Naive thymus-derived CD4-positive, alpha-beta T cell (primary cell): ENCODE results near the gene SCN2B. TPM values are rescaled to one million over a fixed set of nuclear protein-coding genes. Genes with fewer than 3 reads are reported as not detected.
"Not testable (repeated sequence)": the region's sequence is repeated elsewhere in the genome, so short reads cannot be mapped to it uniquely, and the experiment has no call there.

ENCODE experiments used
- ATAC-seq: fragments of 150-1000 bp; cut with Tn5 transposase; 2 replicates; pipeline ENCODE4 v1.10.0; 2021; ENCODE audit warnings: mild to moderate bottlenecking, moderate library complexity
- CTCF ChIA-PET: fragments of 350-600 bp; sonication (Branson Sonifier 250); formaldehyde crosslinking; loops from one replicate; lab custom pipeline; 2021; ENCODE audit warnings: antibody characterized with exemption; lab: Charles Lee
- POLR2A ChIA-PET: fragments of 350-600 bp; sonication (Branson Sonifier 250); formaldehyde crosslinking; loops from one replicate; lab custom pipeline; 2021; ENCODE audit warnings: antibody characterized with exemption, inconsistent platforms; lab: Charles Lee
- DNase-seq, 9 donors: peaks; one replicate each; pipeline versions ENCODE4 v3.0.0 to v3.0.0-alpha.2; 2020 to 2022; ENCODE audit warnings: mixed read lengths in 1 of 9
- H3K27ac ChIP-seq: one replicate; pipeline ENCODE4 v1.7.0; 2013; ENCODE audit warnings: mild to moderate bottlenecking, low read depth, low read length, moderate library complexity
- H3K27me3 ChIP-seq, 2 donors: one replicate each; pipeline ENCODE4 v1.7.0; 2013; ENCODE audit warnings: low read length in 2 of 2, mild to moderate bottlenecking in 2 of 2, moderate library complexity in 2 of 2; ENCODE audit not compliant: control insufficient read depth in 2 of 2, insufficient read depth in 2 of 2
- H3K36me3 ChIP-seq, 3 experiments: 1 replicate in 2 of 3; 2 replicates in 1 of 3; pipeline ENCODE4 v1.7.0; 2013; ENCODE audit warnings: low read length in 3 of 3, mild to moderate bottlenecking in 3 of 3, moderate library complexity in 1 of 3; ENCODE audit not compliant: insufficient read depth in 3 of 3, control insufficient read depth in 2 of 3
- H3K4me1 ChIP-seq, 2 donors: one replicate each; pipeline ENCODE4 v1.7.0; 2013; ENCODE audit warnings: low read length in 2 of 2, mild to moderate bottlenecking in 2 of 2, moderate library complexity in 1 of 2; ENCODE audit not compliant: control insufficient read depth in 2 of 2, insufficient read depth in 2 of 2
- H3K4me3 ChIP-seq: 2 replicates; pipeline ENCODE4 v1.7.0; 2013; ENCODE audit warnings: mild to moderate bottlenecking, low read length
- H3K9me3 ChIP-seq, 3 experiments: 1 replicate in 2 of 3; 2 replicates in 1 of 3; pipeline ENCODE4 v1.7.0; 2013; ENCODE audit warnings: low read length in 3 of 3; ENCODE audit not compliant: control insufficient read depth in 2 of 3
- H3K27ac Mint-ChIP-seq, 9 donors: one replicate each; pipeline ENCODE4 v1.8.0; 2020 to 2022; ENCODE audit warnings: mixed read lengths in 9 of 9, mild to moderate bottlenecking in 8 of 9, moderate library complexity in 5 of 9, inconsistent platforms in 2 of 9
- H3K27me3 Mint-ChIP-seq, 5 donors: one replicate each; pipeline ENCODE4 v1.8.0; 2021 to 2022; ENCODE audit warnings: mixed read lengths in 5 of 5, mild to moderate bottlenecking in 1 of 5
- H3K36me3 Mint-ChIP-seq, 5 donors: one replicate each; pipeline ENCODE4 v1.8.0; 2020 to 2022; ENCODE audit warnings: mixed read lengths in 5 of 5, mild to moderate bottlenecking in 3 of 5, inconsistent platforms in 1 of 5
- H3K4me1 Mint-ChIP-seq, 7 donors: one replicate each; pipeline ENCODE4 v1.8.0; 2020 to 2022; ENCODE audit warnings: mixed read lengths in 7 of 7, mild to moderate bottlenecking in 3 of 7, inconsistent platforms in 1 of 7
- H3K4me3 Mint-ChIP-seq, 10 donors: one replicate each; pipeline ENCODE4 v1.8.0; 2020 to 2022; ENCODE audit warnings: mild to moderate bottlenecking in 10 of 10, mixed read lengths in 10 of 10, moderate library complexity in 6 of 10, inconsistent platforms in 2 of 10
- H3K9me3 Mint-ChIP-seq, 11 donors: one replicate each; pipeline ENCODE4 v1.8.0; 2020 to 2022; ENCODE audit warnings: mixed read lengths in 11 of 11, mild to moderate bottlenecking in 4 of 11, inconsistent platforms in 1 of 11, moderate library complexity in 1 of 11
- intact Hi-C, 2 donors: fragments of 100-400 bp; cut with micrococcal nuclease; formaldehyde crosslinking; loops; one replicate each; pipeline ENCODE4 v1.15.1; 2023
- polyA plus RNA-seq, 2 donors: library from polyadenylated mRNA; unstranded; fragments of 300-500 nt; fragmentation: Illumina TruSeq; gene quantifications; one replicate each; pipeline ENCODE4 v1.2.3, GENCODE V29; 2021
- total RNA-seq, 6 experiments: library from RNA in 5 of 6; stranded (reverse) in 5 of 6; gene quantifications; 1 replicate in 5 of 6; 2 replicates in 1 of 6; pipeline ENCODE4 v1.2.3 and lab custom pipeline; 2021 to 2026

The SCN2B gene
- total and polyA plus RNA-seq, 7 experiments from 2014 or later = not detected

DNA sequence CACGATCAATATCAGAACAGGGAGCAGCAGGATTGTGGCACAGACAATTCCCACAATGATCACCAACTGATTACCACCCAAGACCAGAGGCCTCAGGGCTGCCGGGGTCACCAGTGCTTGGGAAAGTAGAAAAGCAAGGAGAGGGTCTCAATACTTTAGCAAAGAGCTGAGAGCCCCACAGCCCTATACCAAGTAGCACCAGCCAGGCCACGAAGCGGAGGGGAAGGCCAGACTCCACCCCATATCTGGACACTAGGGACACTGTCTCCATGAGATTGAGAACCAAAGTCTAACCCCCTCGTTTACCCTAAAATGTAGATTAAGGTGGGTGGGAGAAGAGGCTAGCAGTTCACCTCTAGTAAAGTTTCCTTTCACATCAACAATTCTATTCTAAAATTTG, 24.1 kb upstream of the SCN2B start:
- Mint-ChIP-seq H3K27ac (peak overlapping the region in 2 of 9 donors; percentile 44 to 65), H3K4me3 (peak overlapping the region in 1 of 10 donors; percentile 8), H3K36me3 (peaks cover 0 to 27% (median 8%) of the 10 kb centered on the region in 5 donors), H3K27me3 (no peaks in the 10 kb centered on the region), H3K4me1 (peaks cover 5 to 19% (median 11%) of the 10 kb centered on the region in 7 donors), H3K9me3 (no peaks in the 10 kb centered on the region)
- no peaks in the 10 kb centered on the region for H3K9me3 ChIP-seq
- H3K4me3 ChIP-seq = no peak overlapping the region
- peak overlapping the region; percentile 27 for H3K27ac ChIP-seq
- H3K27me3 ChIP-seq = no peaks in the 10 kb centered on the region
- intact Hi-C loops = loop anchor here in 1 of 2 donors (2.0 to 5.0 kb wide), 2 partner anchors 52 to 197 kb away; partner anchors contain the start of gene MPZL3
- DNase-seq (no peak), ATAC-seq (no peak)
- ChIA-PET CTCF (interaction anchor here (0.6 to 3.8 kb wide), 4 partner anchors 8 to 91 kb away, joined by 3 to 56 read pairs (median 17); no protein-coding TSS in a partner anchor), POLR2A (no interaction called here)
- H3K36me3 ChIP-seq = peaks cover 0 to 42% (median 9%) of the 10 kb centered on the region in 3 experiments
- H3K4me1 ChIP-seq = peaks cover 31 to 55% of the 10 kb centered on the region in 2 donors

DNA sequence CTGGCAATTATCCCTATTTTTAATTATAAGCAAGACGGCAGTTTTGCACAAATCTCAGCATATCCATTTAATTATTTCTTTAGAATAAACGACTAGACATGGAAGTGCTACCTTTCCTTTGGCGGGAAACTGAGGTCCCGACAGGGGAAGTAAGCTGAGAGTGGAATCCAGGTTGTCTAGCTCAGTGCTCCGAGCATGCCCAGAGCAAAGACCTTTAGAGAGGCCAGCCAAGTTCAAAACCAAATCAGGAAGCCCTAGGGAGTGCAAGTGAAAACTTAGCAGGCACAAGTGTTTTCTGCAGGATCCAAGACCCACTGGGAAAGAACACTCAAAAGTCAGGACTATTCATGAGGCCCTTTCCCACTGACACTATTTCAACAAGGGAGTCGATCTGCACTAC, 22.7 kb upstream of the SCN2B start:
- no peak for ATAC-seq
- peaks cover 0 to 56% (median 9%) of the 10 kb centered on the region in 3 experiments for H3K36me3 ChIP-seq
- H3K4me1 ChIP-seq = peaks cover 28 to 54% of the 10 kb centered on the region in 2 donors
- peaks cover 5 to 14% (median 11%) of the 10 kb centered on the region in 7 donors for H3K4me1 Mint-ChIP-seq
- peaks cover 0 to 37% (median 7%) of the 10 kb centered on the region in 5 donors for H3K36me3 Mint-ChIP-seq
- peak overlapping the region; percentile 10 for H3K27ac ChIP-seq
- CTCF ChIA-PET = interaction anchor here (0.6 to 3.8 kb wide), 38 partner anchors 10 to 166 kb away, joined by 3 to 56 read pairs (median 6); partner anchors contain the start of genes CD3D, CD3E, JAML and MPZL2
- H3K4me3 Mint-ChIP-seq = peak overlapping the region in 3 of 10 donors; percentile 12 to 53 (median 45)
- DNase-seq = no peak
- no peaks in the 10 kb centered on the region for H3K9me3 Mint-ChIP-seq
- H3K27me3 Mint-ChIP-seq = no peaks in the 10 kb centered on the region
- H3K27ac Mint-ChIP-seq = peak overlapping the region in 8 of 9 donors; percentile 16 to 84 (median 62)
- no peak overlapping the region for H3K4me3 ChIP-seq
- no peaks in the 10 kb centered on the region for H3K27me3 ChIP-seq
- no peaks in the 10 kb centered on the region for H3K9me3 ChIP-seq
- POLR2A ChIA-PET = interaction anchor here (0.6 to 2.1 kb wide), 11 partner anchors 10 to 149 kb away, joined by 3 to 8 read pairs (median 4); partner anchors contain the start of genes CD3E, JAML and MPZL2
- intact Hi-C loops = loop anchor here (2.0 kb wide), 4 partner anchors 18 to 290 kb away; partner anchors contain the start of gene MPZL3 (in 1 of the 2)

DNA sequence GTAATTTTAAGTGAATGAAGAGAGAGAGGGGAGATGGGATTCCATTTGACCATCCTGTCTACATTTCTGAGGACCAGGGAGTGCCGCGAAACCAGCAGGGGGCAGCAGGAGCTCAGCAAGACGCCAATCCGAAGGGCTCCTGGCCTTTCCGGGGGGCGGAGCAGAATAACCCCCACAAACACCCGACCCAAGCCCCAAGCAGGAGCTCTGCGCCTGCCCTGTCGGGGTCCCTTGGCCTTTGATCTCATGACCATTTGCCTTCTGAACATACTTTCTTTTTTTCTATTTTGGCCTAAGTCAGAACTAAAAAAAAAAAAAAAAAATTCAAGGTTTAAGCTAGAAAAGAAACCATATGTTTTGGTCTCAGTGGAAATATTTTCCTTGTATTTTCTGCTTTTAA, 21.9 kb upstream of the SCN2B start:
- H3K27ac Mint-ChIP-seq = peak overlapping the region; percentile 16 to 84 (median 76)
- Histone ChIP-seq H3K4me3 (no peak overlapping the region), H3K27me3 (no peaks in the 10 kb centered on the region), H3K27ac (peak overlapping the region; percentile 10), H3K4me1 (peaks cover 28 to 47% of the 10 kb centered on the region in 2 donors), H3K36me3 (peaks cover 0 to 59% (median 9%) of the 10 kb centered on the region in 3 experiments), H3K9me3 (no peaks in the 10 kb centered on the region)
- H3K4me1 Mint-ChIP-seq = peaks cover 5 to 14% (median 11%) of the 10 kb centered on the region in 7 donors
- peaks cover 0 to 44% (median 14%) of the 10 kb centered on the region in 5 donors for H3K36me3 Mint-ChIP-seq
- ChIA-PET CTCF (interaction anchor here (0.5 to 3.8 kb wide), 45 partner anchors 10 to 488 kb away, joined by 3 to 56 read pairs (median 5); partner anchors contain the start of genes CD3E, JAML, MPZL2 and MPZL3), POLR2A (interaction anchor here (0.6 to 2.1 kb wide), 16 partner anchors 11 to 162 kb away, joined by 3 to 8 read pairs (median 5); partner anchors contain the start of genes CD3E, JAML, MPZL2 and UBE4A)
- no peaks in the 10 kb centered on the region for H3K9me3 Mint-ChIP-seq
- ATAC-seq = peak; percentile 80
- peak overlapping the region in 7 of 10 donors; percentile 12 to 53 (median 38) for H3K4me3 Mint-ChIP-seq
- intact Hi-C loops = loop anchor here (1.0 to 2.0 kb wide), 9 partner anchors 18 to 290 kb away; partner anchors contain the start of gene MPZL3 (in 1 of the 2)
- peak; percentile 66 to 82 (median 75) for DNase-seq
- no peaks in the 10 kb centered on the region for H3K27me3 Mint-ChIP-seq

DNA sequence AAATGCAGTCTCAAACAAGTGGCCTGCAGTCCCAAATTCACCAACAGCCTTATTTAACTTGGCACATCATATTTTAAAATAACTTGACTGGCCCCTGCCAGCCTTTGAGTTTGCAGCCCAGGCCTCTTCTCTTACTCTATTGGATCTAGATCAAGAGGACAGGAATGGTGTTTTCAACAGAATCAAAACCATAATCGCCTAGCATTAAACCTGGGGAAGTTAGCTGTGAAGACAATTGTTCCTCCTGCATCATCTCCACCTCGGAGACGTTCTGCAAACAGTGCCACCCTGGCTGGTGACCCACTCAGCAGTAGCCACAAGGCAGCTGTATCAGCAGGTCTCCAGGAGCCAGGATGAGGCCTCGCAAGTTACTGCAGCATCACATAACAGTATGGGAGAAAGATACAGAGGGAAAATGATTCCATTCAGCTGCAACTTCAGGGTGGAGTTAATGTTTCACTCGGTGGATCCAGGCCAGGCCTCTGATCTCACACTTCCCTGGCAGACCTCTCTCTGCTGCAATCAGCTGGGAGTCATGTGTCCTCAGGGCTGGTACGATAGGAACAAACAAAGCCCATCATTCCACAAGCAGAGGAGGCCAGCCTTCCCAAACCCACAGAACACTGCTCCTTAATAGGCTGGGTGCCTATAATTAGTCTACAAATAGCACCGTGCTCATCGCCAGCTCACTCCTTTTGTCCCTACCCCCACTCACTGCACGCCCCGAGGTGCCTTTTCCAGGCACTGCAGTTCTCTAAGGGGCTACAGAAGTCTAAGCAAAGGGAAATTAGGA, 18.6 kb upstream of the SCN2B start:
- peak overlapping the region in 3 of 9 donors; percentile 2 to 59 (median 5) for H3K27ac Mint-ChIP-seq
- H3K36me3 Mint-ChIP-seq = peaks cover 10 to 64% (median 37%) of the 10 kb centered on the region in 5 donors
- Histone ChIP-seq H3K4me3 (no peak overlapping the region), H3K4me1 (peaks cover 0 to 14% of the 10 kb centered on the region in 2 donors), H3K9me3 (no peaks in the 10 kb centered on the region), H3K27ac (no peak overlapping the region), H3K27me3 (no peaks in the 10 kb centered on the region), H3K36me3 (peaks cover 0 to 50% (median 9%) of the 10 kb centered on the region in 3 experiments)
- no peak overlapping the region for H3K4me3 Mint-ChIP-seq
- peaks cover 5 to 14% (median 11%) of the 10 kb centered on the region in 7 donors for H3K4me1 Mint-ChIP-seq
- intact Hi-C loops = no loop called here
- H3K27me3 Mint-ChIP-seq = peaks cover 0 to 3% (median 0%) of the 10 kb centered on the region in 5 donors
- ChIA-PET CTCF (interaction anchor here (0.7 to 1.4 kb wide), 2 partner anchors 91 to 95 kb away, joined by 3 to 4 read pairs; no protein-coding TSS in a partner anchor), POLR2A (no interaction called here)
- no peak for ATAC-seq
- no peak for DNase-seq
- H3K9me3 Mint-ChIP-seq = peaks cover 0 to 13% (median 6%) of the 10 kb centered on the region in 11 donors

DNA sequence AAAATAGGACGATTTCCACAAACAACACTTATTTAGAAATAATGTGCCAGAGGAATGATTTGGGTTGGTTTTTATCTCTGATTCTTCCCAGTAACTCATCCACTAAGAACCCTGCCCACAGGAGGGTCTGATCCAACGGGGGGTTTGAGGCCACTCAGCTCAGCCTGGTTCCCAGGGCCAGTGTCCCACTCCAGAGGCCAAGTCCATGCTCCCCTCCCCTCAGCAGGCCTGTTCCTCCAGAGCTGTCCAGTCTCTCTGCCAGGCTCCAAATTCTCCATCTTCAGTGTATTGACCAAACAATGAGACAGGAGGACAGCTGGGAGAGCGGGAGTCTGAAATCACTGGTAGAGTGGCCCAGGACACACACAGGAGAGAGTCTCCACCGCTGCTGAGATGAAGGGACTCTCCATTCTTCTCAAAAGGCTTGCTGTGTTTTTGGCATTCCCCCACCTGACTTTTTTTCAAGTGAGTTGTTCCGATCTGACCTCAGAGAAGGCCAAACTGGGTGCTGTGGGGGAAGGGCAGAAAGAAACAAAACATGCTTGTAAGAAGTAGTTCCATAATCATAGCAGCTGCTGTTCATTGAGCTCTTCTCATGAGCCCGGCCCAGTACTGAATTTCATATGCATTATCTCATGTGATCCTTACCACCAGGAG, 17.6 kb upstream of the SCN2B start:
- Histone ChIP-seq H3K4me3 (no peak overlapping the region), H3K27ac (no peak overlapping the region), H3K27me3 (no peaks in the 10 kb centered on the region), H3K4me1 (peaks cover 0 to 10% of the 10 kb centered on the region in 2 donors), H3K9me3 (no peaks in the 10 kb centered on the region), H3K36me3 (peaks cover 0 to 50% (median 9%) of the 10 kb centered on the region in 3 experiments)
- intact Hi-C loops = no loop called here
- Mint-ChIP-seq H3K27me3 (peaks cover 0 to 12% (median 0%) of the 10 kb centered on the region in 5 donors), H3K36me3 (peaks cover 10 to 61% (median 37%) of the 10 kb centered on the region in 5 donors), H3K4me3 (no peak overlapping the region), H3K4me1 (peaks cover 5 to 11% (median 10%) of the 10 kb centered on the region in 7 donors), H3K27ac (peak overlapping the region in 1 of 9 donors; percentile 40), H3K9me3 (peaks cover 0 to 21% (median 6%) of the 10 kb centered on the region in 11 donors)
- ChIA-PET CTCF (interaction anchor here (1.4 kb wide), 1 partner anchor 96 kb away, joined by 4 read pairs; no protein-coding TSS in a partner anchor), POLR2A (no interaction called here)
- ATAC-seq = no peak
- no peak for DNase-seq

GRCh38 chr11:118192817-118193216, 16.4 kb upstream of the SCN2B start:
- ATAC-seq, intact Hi-C loops, H3K27me3 ChIP-seq, H3K27ac ChIP-seq, H3K4me3 Mint-ChIP-seq, H3K4me1 ChIP-seq, CTCF ChIA-PET, H3K9me3 ChIP-seq, H3K4me3 ChIP-seq, DNase-seq, H3K4me1 Mint-ChIP-seq, POLR2A ChIA-PET: not testable (repeated sequence)
- peaks cover 0 to 45% (median 9%) of the 10 kb centered on the region in 3 experiments for H3K36me3 ChIP-seq
- H3K27ac Mint-ChIP-seq = peak overlapping the region in 2 of 9 donors; percentile 40 to 44
- peaks cover 0 to 21% (median 6%) of the 10 kb centered on the region in 11 donors for H3K9me3 Mint-ChIP-seq
- H3K36me3 Mint-ChIP-seq = peaks cover 10 to 54% (median 37%) of the 10 kb centered on the region in 5 donors
- H3K27me3 Mint-ChIP-seq = peaks cover 0 to 22% (median 5%) of the 10 kb centered on the region in 5 donors
